Measurements from ENCODE around the gene PIGM.

The PIGM gene

GRCh38 chr1:159988006-159988405, 43.8 kb downstream of the PIGM start:
- H3K9me3 ChIP-seq (ENCODE audit: insufficient read depth, low read depth, low read length) = no peaks in the 10 kb centered on the region
- no peak overlapping the region for H2BK12ac ChIP-seq (ENCODE audit: low read length)
- H3K4me2 ChIP-seq (ENCODE audit: low read length) = no peak overlapping the region
- H2AK5ac ChIP-seq (ENCODE audit: low read length) = no peak overlapping the region
- H2BK120ac ChIP-seq (ENCODE audit: insufficient read depth, low read length, poor library complexity) = no peak overlapping the region
- no peak overlapping the region for H3K4ac ChIP-seq (ENCODE audit: low read depth, low read length)
- no peak overlapping the region for H4K91ac ChIP-seq (ENCODE audit: low read depth, low read length)
- H3K36me3 ChIP-seq (ENCODE audit: control insufficient read depth in 1 of 2, insufficient read depth in 2 of 2, low read length in 2 of 2) = no peaks in the 10 kb centered on the region
- H3K9ac ChIP-seq (ENCODE audit: low read length) = no peak overlapping the region
- WGBS (ENCODE audit: extremely low coverage, insufficient coverage, insufficient read length) = no CpG with 5 or more reads among the region's 1 CpG
- no peak overlapping the region for H2AFZ ChIP-seq (ENCODE audit: insufficient read depth, low read length, poor library complexity)
- no peak overlapping the region for H3K14ac ChIP-seq (ENCODE audit: low read length)
- H3K23ac ChIP-seq (ENCODE audit: low read length) = no peak overlapping the region
- H3K4me1 ChIP-seq (ENCODE audit: control insufficient read depth in 1 of 2, insufficient read depth in 2 of 2, low read length in 2 of 2) = no peaks in the 10 kb centered on the region
- H3K27me3 ChIP-seq (ENCODE audit: insufficient read depth, low read length) = no peaks in the 10 kb centered on the region
- no peak overlapping the region for H3K4me3 ChIP-seq (ENCODE audit: low read depth, low read length)
- no peaks in the 10 kb centered on the region for H3K79me1 ChIP-seq (ENCODE audit: low read length)
- H3K18ac ChIP-seq (ENCODE audit: low read length) = no peak overlapping the region
- no peak overlapping the region for H4K12ac ChIP-seq (ENCODE audit: low read depth, low read length)
- no peak overlapping the region for H2BK5ac ChIP-seq (ENCODE audit: low read depth, low read length, poor library complexity)
- no peak overlapping the region for H3K27ac ChIP-seq (ENCODE audit: low read depth, low read length)
- no peak for DNase-seq
- H3K79me2 ChIP-seq (ENCODE audit: control insufficient read depth, insufficient read depth, low read length, poor library complexity) = no peaks in the 10 kb centered on the region
- no peak overlapping the region for H4K8ac ChIP-seq (ENCODE audit: low read depth, low read length)

DNA sequence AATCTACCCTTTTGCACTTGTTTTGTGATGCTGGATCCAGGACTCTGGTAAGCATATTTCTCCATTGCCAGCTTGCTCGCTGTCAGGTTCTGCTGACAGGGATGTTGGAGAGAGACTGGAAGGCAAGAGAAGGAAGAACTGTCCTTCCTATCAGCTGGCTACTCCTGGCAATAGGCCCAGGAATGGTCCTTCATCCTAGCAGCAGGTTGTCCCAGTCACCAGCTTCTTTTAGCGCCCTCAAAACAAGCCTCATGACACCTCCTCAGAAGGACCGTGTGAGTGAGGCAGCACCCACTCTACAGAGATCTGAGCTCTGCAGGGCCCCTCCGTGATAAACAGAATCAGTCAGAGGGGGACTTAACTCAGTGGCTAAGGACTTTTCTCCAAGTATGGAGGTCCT, 44.6 kb downstream of the PIGM start:
- Histone ChIP-seq H3K18ac (ENCODE audit: low read length) (no peak overlapping the region), H2BK12ac (ENCODE audit: low read length) (no peak overlapping the region), H4K12ac (ENCODE audit: low read depth, low read length) (no peak overlapping the region), H3K4me1 (ENCODE audit: control insufficient read depth in 1 of 2, insufficient read depth in 2 of 2, low read length in 2 of 2) (no peaks in the 10 kb centered on the region), H3K23ac (ENCODE audit: low read length) (no peak overlapping the region), H2BK5ac (ENCODE audit: low read depth, low read length, poor library complexity) (no peak overlapping the region), H2AK5ac (ENCODE audit: low read length) (no peak overlapping the region), H3K4me2 (ENCODE audit: low read length) (no peak overlapping the region), H3K27ac (ENCODE audit: low read depth, low read length) (no peak overlapping the region), H3K79me2 (ENCODE audit: control insufficient read depth, insufficient read depth, low read length, poor library complexity) (no peaks in the 10 kb centered on the region), H3K14ac (ENCODE audit: low read length) (no peak overlapping the region), H3K27me3 (ENCODE audit: insufficient read depth, low read length) (no peaks in the 10 kb centered on the region), H3K4me3 (ENCODE audit: low read depth, low read length) (no peak overlapping the region), H2AFZ (ENCODE audit: insufficient read depth, low read length, poor library complexity) (no peak overlapping the region), H3K9ac (ENCODE audit: low read length) (no peak overlapping the region), H4K8ac (ENCODE audit: low read depth, low read length) (no peak overlapping the region), H4K91ac (ENCODE audit: low read depth, low read length) (no peak overlapping the region), H3K9me3 (ENCODE audit: insufficient read depth, low read depth, low read length) (no peaks in the 10 kb centered on the region), H3K4ac (ENCODE audit: low read depth, low read length) (no peak overlapping the region), H3K79me1 (ENCODE audit: low read length) (no peaks in the 10 kb centered on the region), H2BK120ac (ENCODE audit: insufficient read depth, low read length, poor library complexity) (no peak overlapping the region), H3K36me3 (ENCODE audit: control insufficient read depth in 1 of 2, insufficient read depth in 2 of 2, low read length in 2 of 2) (no peaks in the 10 kb centered on the region)
- WGBS (ENCODE audit: extremely low coverage, insufficient coverage, insufficient read length) = no CpG with 5 or more reads among the region's 4 CpGs
- DNase-seq = no peak

GRCh38 chr1:159986531-159986930, 45.3 kb downstream of the PIGM start:
- H4K91ac ChIP-seq (ENCODE audit: low read depth, low read length) = no peak overlapping the region
- H4K8ac ChIP-seq (ENCODE audit: low read depth, low read length) = no peak overlapping the region
- H3K27me3 ChIP-seq (ENCODE audit: insufficient read depth, low read length) = no peaks in the 10 kb centered on the region
- no peak overlapping the region for H3K27ac ChIP-seq (ENCODE audit: low read depth, low read length)
- no peak overlapping the region for H3K14ac ChIP-seq (ENCODE audit: low read length)
- no peak for DNase-seq
- H3K9ac ChIP-seq (ENCODE audit: low read length) = no peak overlapping the region
- H3K23ac ChIP-seq (ENCODE audit: low read length) = no peak overlapping the region
- no peak overlapping the region for H2AFZ ChIP-seq (ENCODE audit: insufficient read depth, low read length, poor library complexity)
- no peak overlapping the region for H2BK120ac ChIP-seq (ENCODE audit: insufficient read depth, low read length, poor library complexity)
- no peak overlapping the region for H2BK5ac ChIP-seq (ENCODE audit: low read depth, low read length, poor library complexity)
- H3K4me3 ChIP-seq (ENCODE audit: low read depth, low read length) = no peak overlapping the region
- H3K79me1 ChIP-seq (ENCODE audit: low read length) = no peaks in the 10 kb centered on the region
- WGBS (ENCODE audit: extremely low coverage, insufficient coverage, insufficient read length) = no CpG with 5 or more reads among the region's 1 CpG
- no peak overlapping the region for H3K4ac ChIP-seq (ENCODE audit: low read depth, low read length)
- no peak overlapping the region for H2AK5ac ChIP-seq (ENCODE audit: low read length)
- no peaks in the 10 kb centered on the region for H3K79me2 ChIP-seq (ENCODE audit: control insufficient read depth, insufficient read depth, low read length, poor library complexity)
- no peak overlapping the region for H3K18ac ChIP-seq (ENCODE audit: low read length)
- H3K9me3 ChIP-seq (ENCODE audit: insufficient read depth, low read depth, low read length) = no peaks in the 10 kb centered on the region
- no peak overlapping the region for H4K12ac ChIP-seq (ENCODE audit: low read depth, low read length)
- no peaks in the 10 kb centered on the region for H3K4me1 ChIP-seq (ENCODE audit: control insufficient read depth in 1 of 2, insufficient read depth in 2 of 2, low read length in 2 of 2)
- no peaks in the 10 kb centered on the region for H3K36me3 ChIP-seq (ENCODE audit: control insufficient read depth in 1 of 2, insufficient read depth in 2 of 2, low read length in 2 of 2)
- no peak overlapping the region for H3K4me2 ChIP-seq (ENCODE audit: low read length)
- H2BK12ac ChIP-seq (ENCODE audit: low read length) = no peak overlapping the region

DNA sequence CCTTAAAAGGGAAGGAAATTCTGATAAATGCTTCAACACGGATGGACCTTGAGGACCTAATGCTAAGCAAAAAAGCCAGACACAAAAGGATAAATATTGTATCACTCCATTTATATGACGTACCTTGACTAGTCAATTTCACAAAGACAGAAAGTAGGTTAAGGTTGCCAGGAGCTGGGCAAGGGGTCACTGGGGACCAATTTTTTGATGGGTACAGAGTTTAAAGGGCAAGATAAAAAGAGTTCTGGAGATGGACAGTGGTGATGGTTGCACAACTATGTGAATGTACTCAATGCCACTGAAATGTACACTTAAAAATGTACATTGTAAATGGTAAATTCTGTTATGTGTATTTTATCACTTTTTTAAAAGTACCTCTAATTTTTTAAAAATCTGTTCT, 45.7 kb downstream of the PIGM start:
- no peak overlapping the region for H2BK5ac ChIP-seq (ENCODE audit: low read depth, low read length, poor library complexity)
- H3K27ac ChIP-seq (ENCODE audit: low read depth, low read length) = no peak overlapping the region
- no peak overlapping the region for H3K14ac ChIP-seq (ENCODE audit: low read length)
- no peaks in the 10 kb centered on the region for H3K9me3 ChIP-seq (ENCODE audit: insufficient read depth, low read depth, low read length)
- H3K27me3 ChIP-seq (ENCODE audit: insufficient read depth, low read length) = no peaks in the 10 kb centered on the region
- no peak overlapping the region for H2AK5ac ChIP-seq (ENCODE audit: low read length)
- H2AFZ ChIP-seq (ENCODE audit: insufficient read depth, low read length, poor library complexity) = no peak overlapping the region
- no peak overlapping the region for H4K12ac ChIP-seq (ENCODE audit: low read depth, low read length)
- no peak overlapping the region for H3K4me2 ChIP-seq (ENCODE audit: low read length)
- no peaks in the 10 kb centered on the region for H3K36me3 ChIP-seq (ENCODE audit: control insufficient read depth in 1 of 2, insufficient read depth in 2 of 2, low read length in 2 of 2)
- no peaks in the 10 kb centered on the region for H3K79me1 ChIP-seq (ENCODE audit: low read length)
- no peak overlapping the region for H3K4me3 ChIP-seq (ENCODE audit: low read depth, low read length)
- H2BK120ac ChIP-seq (ENCODE audit: insufficient read depth, low read length, poor library complexity) = no peak overlapping the region
- no peak overlapping the region for H4K8ac ChIP-seq (ENCODE audit: low read depth, low read length)
- H3K9ac ChIP-seq (ENCODE audit: low read length) = no peak overlapping the region
- no peak overlapping the region for H3K4ac ChIP-seq (ENCODE audit: low read depth, low read length)
- H4K91ac ChIP-seq (ENCODE audit: low read depth, low read length) = no peak overlapping the region
- no peaks in the 10 kb centered on the region for H3K4me1 ChIP-seq (ENCODE audit: control insufficient read depth in 1 of 2, insufficient read depth in 2 of 2, low read length in 2 of 2)
- no peak for DNase-seq
- H3K18ac ChIP-seq (ENCODE audit: low read length) = no peak overlapping the region
- H3K79me2 ChIP-seq (ENCODE audit: control insufficient read depth, insufficient read depth, low read length, poor library complexity) = no peaks in the 10 kb centered on the region
- no CpG with 5 or more reads among the region's 2 CpGs for WGBS (ENCODE audit: extremely low coverage, insufficient coverage, insufficient read length)
- no peak overlapping the region for H3K23ac ChIP-seq (ENCODE audit: low read length)
- no peak overlapping the region for H2BK12ac ChIP-seq (ENCODE audit: low read length)

Measured in trophoblast cell (in vitro differentiated cells and primary cell).